AG10803 (cell line): ENCODE data around the gene PCSK4.

Experiments used
- DNase-seq: peaks from one replicate; pipeline ENCODE4 v3.0.0; 2010; ENCODE audit warnings: low read depth
- H3K4me3 ChIP-seq: 2 replicates; pipeline ENCODE4 v1.5.1; 2011; ENCODE audit warnings: mild to moderate bottlenecking, low read length, control low read depth
- TF ChIP-seq, protein P1 (sequence below): conservative IDR thresholded peaks from 2 replicates; pipeline ENCODE4 v1.5.1; 2011; ENCODE audit warnings: mild to moderate bottlenecking, low read length, control low read depth, inconsistent platforms

The PCSK4 gene

DNA sequence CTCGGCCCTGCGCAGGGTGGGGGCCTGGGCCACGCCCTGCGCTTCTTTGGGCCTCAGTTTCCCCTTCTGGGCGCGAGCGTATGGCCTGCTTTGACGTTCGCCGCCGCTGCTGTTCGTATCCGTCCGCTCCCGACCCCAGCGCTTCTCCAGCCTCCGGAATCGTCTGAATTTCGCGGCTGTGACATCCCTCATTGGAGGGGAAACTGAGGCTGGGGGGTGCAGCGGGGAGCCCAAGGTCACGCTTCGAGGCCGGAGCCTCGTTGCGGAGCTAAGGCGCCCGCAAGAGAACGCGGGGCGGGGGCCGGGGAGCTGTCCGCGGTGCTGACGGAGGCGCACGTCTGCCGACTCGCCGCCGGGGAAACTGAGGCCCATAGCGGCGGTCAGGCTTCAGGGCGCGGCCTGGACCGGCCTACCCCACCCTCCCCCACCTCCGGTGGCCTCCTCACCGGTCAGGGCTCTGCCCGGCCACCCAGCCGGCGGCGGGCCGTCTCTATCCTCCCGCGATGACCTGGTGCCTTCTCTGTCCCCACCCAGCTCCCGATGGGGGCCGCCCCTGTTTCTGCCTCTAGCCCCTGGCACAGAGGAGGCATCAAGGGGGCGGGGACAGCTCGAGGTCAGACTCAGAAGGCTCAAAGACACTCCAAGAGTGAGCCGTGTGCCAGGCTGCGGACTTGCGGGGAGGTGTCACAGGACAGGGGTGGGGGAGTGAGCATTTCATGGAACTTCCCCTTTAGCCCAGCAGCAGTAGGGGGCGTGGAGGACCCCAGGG lies 43.3 kb downstream of the PCSK4 start:
- TF ChIP-seq, protein P1, sequence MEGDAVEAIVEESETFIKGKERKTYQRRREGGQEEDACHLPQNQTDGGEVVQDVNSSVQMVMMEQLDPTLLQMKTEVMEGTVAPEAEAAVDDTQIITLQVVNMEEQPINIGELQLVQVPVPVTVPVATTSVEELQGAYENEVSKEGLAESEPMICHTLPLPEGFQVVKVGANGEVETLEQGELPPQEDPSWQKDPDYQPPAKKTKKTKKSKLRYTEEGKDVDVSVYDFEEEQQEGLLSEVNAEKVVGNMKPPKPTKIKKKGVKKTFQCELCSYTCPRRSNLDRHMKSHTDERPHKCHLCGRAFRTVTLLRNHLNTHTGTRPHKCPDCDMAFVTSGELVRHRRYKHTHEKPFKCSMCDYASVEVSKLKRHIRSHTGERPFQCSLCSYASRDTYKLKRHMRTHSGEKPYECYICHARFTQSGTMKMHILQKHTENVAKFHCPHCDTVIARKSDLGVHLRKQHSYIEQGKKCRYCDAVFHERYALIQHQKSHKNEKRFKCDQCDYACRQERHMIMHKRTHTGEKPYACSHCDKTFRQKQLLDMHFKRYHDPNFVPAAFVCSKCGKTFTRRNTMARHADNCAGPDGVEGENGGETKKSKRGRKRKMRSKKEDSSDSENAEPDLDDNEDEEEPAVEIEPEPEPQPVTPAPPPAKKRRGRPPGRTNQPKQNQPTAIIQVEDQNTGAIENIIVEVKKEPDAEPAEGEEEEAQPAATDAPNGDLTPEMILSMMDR = no peak
- no peak for DNase-seq
- no peak overlapping the region for H3K4me3 ChIP-seq

DNA sequence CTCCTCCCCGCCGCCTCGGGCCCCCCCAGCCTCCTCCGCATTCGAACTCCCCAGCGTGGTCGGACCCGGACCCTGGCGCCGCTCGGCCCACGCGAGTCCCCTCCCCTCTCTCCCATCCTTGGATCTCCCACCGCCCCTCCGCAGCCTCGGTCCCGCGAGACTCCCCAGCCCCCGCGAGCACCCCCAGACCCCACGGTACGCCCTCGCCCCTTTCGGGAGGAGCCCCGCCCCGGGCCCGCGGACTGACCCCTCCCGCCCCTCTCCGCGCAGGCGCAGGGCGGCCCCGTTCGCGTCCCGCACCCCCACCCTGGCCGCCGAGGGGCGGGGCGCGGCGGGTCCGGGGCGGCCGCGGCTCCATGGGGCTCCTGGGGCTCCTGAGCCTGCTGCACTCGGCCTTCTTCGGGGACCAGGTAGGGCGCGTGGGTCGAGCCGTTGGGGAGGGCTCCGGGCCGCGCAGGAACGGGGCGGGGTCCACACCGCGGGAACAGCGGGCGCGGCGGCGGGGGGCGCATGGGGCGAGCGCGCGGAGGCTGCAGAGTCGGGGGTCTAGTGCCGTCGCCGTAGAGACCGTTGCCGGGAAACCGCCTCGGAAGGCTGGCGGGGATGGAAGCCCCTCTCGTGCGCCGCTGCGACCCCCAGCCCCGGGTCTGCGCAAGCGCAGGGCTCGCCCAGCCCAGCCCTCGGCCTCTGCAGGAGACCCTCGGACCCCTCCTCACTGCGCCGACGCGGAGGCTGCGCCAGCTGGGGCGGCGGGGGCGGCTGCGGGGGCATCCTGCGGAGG lies 44.0 kb downstream of the PCSK4 start:
- TF ChIP-seq, protein P1 = no peak
- no peak for DNase-seq

DNA sequence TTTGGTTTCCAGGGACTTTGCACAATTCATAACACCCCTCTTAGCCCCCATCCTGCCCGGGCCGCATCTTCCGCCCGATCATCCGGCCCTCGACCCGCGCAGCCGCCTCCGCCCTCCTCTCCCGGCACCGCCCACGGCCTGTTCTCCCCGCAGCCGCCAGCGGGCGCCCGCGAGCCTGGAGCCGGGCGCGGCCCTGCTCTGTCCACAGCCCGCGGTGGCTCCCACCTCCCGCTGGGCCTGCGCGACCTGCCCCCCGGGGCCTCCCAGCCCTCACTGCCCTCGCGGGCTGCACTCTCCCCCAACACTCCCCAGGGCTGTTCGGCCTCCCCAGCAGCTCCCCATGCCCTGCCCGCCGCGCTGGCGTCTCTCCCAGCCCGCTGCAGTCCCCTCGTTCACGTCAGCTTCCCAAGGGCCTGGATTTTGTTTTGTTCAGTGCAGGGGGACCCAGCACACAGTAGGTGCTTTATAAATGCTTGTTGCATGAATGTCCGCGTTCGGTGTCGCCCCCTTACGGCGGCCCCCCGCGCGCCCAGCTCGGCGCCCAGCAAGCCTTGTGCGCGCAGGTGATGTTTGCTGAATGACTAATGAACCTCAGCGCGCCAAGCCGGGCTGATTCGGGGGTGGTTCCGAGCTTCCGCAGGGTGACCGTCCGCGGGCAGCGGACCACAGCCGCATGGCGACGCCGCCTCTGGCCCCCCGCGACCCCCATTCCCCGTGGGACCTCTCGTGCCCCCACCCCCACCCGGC lies 44.8 kb downstream of the PCSK4 start:
- H3K4me3 ChIP-seq = peak overlapping the region; percentile 43
- TF ChIP-seq, protein P1 = peak; percentile 41; the same call in 1 of the 2 replicates
- peak; percentile 29 for DNase-seq

More for the DNA sequence above, 44.0 kb downstream of the PCSK4 start:
- peak overlapping the region; percentile 43 for H3K4me3 ChIP-seq

DNA sequence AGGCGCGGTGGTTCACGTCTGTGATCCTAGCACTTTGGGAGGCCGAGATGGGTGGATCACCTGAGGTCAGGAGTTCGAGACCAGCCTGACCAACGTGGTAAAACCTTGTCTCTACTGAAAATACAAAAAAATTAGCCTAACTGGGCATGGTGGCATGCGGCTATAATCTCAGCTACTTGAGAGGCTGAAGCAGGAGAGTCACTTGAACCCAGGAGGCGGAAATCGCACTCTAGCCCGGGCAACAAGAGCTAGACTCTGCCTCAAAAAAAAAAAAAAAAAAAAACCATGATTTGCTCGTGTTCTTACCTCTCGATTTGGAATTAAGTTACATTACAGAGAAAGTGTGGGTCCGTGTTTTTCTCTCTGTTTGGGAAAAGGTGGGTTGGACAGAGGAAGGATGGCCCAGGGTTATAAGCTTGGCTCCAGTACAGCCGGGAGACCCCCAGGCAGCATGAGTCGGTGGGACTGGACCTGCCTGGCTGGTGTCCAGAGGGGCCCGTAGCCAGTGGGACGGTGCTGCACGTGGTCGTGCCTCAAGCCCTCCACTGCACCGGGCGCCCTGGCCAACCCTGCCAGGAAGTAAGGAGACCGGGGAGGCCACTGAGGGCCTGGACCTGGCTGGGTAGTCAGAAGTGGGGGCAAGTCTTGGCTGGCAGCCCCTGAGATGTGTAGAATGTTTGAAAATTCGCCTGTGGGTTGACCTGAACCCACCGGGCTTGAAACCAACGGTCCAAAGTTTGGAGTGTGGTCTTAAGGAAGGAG lies 48.3 kb downstream of the PCSK4 start:
- TF ChIP-seq, protein P1 = no peak
- no peak for DNase-seq
- no peak overlapping the region for H3K4me3 ChIP-seq

DNA sequence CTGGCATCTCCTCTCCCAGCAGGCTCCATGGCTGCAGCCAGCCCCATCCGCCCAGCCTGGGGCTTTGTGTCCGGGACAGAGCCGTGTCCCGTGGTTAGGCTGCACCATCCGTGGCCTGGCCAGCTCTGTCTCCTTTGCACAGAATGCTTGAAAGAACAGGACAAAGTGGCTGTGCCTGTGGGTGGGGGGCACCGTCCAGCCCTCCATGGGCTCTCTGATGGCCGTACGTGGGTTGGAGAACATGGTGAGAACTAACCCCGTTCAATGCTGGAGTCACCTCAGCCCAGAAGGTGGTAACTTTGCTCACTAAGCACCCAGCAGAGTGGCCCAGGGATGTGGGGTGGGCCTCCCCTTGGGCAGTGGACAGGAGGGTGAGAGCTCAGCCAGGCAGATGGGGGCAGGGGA lies 49.1 kb downstream of the PCSK4 start:
- no peak overlapping the region for H3K4me3 ChIP-seq
- DNase-seq = no peak
- TF ChIP-seq, protein P1 = no peak

DNA sequence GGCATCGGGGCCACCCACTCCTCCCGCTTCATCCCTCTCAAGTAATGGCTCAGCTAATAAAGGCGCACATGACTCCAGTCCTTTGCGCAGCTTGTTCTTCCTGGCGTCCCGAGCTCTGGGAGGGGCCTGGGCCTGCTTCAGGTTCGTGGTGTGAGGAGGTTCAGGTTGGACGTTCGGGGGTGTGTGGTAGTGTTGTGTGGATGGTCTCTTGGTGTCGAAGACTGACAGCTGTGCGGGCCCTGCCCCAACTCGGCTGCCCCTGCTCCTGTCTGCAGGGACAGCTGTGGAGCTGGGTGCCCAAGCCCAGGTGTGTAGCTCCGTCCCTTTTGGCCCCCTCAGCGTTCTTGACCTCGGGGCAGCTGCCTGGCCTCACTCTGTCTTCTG lies 49.7 kb downstream of the PCSK4 start:
- no peak for DNase-seq
- H3K4me3 ChIP-seq = no peak overlapping the region
- TF ChIP-seq, protein P1 = no peak

DNA sequence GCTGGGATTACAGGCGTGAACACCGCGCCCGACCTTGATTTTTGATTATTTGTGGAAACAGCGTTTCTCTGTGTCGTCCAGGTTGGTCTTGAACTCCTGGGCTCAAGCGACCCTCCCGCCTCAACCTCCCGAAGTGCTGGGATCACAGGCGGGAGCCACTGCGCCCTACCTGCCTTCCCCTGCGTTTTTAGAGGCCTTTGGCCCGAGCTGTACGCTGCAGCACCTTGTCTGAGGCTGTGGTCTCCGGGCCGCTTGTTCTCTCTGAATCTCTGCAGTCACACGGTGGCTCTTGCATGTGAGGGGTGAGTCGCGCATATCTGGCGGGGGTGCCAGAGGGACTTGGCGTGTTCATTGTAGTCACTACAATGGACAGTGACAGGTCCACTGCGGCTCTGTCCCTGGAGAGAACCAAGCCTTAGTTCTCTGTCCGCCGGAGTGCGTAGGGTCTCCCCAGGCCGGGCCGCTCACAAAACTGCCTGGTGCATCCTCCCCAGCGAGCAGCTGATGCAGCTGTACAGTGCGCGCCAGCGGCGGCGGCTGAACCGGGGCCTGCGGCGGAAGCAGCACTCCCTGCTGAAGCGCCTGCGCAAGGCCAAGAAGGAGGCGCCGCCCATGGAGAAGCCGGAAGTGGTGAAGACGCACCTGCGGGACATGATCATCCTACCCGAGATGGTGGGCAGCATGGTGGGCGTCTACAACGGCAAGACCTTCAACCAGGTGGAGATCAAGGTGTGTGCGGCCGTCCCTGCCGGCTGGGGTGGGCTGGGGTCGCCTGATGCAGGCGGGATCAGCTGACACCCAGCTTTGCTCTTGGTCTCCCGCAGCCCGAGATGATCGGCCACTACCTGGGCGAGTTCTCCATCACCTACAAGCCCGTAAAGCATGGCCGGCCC lies 50.4 kb downstream of the PCSK4 start:
- peak; percentile 37 for DNase-seq
- peak overlapping the region; percentile 82 for H3K4me3 ChIP-seq
